Astrocyte (in vitro differentiated cells and primary cell): ENCODE results near the gene DOCK7.

Experiments
- EZH2 ChIP-seq: IDR thresholded peaks from 2 replicates; pipeline ENCODE4 v1.6.1; 2012; ENCODE audit warnings: mild to moderate bottlenecking, low read length, inconsistent platforms; ENCODE audit not compliant: insufficient read depth
- TF ChIP-seq, protein P1 (sequence below): IDR thresholded peaks from 2 replicates; pipeline ENCODE4 v1.5.1; 2011; ENCODE audit warnings: low read depth, mild to moderate bottlenecking, inconsistent platforms, low read length, moderate library complexity; ENCODE audit not compliant: insufficient read depth

DNA sequence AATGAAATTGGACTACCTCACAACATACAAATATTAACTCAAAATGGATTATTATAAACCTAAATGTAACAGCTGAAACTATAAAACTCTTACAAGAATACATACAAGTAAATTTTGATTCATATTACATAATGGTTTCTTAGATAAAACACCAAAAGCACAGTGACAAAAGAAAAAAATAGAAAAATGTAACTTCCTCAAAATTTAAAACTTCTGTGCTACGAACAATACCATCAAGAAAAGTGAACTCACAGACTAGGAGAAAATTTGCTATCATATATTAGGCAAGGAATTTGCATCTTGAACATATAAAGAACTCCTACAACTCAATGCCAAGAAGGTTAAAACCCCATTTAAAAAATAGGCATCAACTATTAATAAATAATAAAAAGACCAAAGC, 59.7 kb downstream of the DOCK7 start:
- TF ChIP-seq, protein P1, sequence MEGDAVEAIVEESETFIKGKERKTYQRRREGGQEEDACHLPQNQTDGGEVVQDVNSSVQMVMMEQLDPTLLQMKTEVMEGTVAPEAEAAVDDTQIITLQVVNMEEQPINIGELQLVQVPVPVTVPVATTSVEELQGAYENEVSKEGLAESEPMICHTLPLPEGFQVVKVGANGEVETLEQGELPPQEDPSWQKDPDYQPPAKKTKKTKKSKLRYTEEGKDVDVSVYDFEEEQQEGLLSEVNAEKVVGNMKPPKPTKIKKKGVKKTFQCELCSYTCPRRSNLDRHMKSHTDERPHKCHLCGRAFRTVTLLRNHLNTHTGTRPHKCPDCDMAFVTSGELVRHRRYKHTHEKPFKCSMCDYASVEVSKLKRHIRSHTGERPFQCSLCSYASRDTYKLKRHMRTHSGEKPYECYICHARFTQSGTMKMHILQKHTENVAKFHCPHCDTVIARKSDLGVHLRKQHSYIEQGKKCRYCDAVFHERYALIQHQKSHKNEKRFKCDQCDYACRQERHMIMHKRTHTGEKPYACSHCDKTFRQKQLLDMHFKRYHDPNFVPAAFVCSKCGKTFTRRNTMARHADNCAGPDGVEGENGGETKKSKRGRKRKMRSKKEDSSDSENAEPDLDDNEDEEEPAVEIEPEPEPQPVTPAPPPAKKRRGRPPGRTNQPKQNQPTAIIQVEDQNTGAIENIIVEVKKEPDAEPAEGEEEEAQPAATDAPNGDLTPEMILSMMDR, result no peak
- no peak for TF ChIP-seq EZH2
